Chondrocyte (in vitro differentiated cells): ENCODE measurements around the gene TCEAL4. TPM values are rescaled to one million over a fixed set of nuclear protein-coding genes. Genes with fewer than 3 reads are reported as not detected.

Experiments
- DNase-seq: peaks from one replicate; pipeline ENCODE4 v3.0.0; 2021; ENCODE audit warnings: mixed read lengths, low spot score
- H3K27ac Mint-ChIP-seq: one replicate; pipeline ENCODE4 v1.8.0; 2021; ENCODE audit warnings: mild to moderate bottlenecking, moderate library complexity, mixed read lengths; ENCODE audit not compliant: unreplicated experiment
- H3K27me3 Mint-ChIP-seq: 2 replicates; pipeline ENCODE4 v1.8.0; 2021; ENCODE audit warnings: low read depth, mixed read lengths
- H3K36me3 Mint-ChIP-seq: 2 replicates; pipeline ENCODE4 v1.8.0; 2021; ENCODE audit warnings: low read depth, mixed read lengths
- H3K4me1 Mint-ChIP-seq: 2 replicates; pipeline ENCODE4 v1.8.0; 2021; ENCODE audit warnings: low read depth, mild to moderate bottlenecking, mixed read lengths
- H3K4me3 Mint-ChIP-seq: one replicate; pipeline ENCODE4 v1.8.0; 2021; ENCODE audit warnings: mild to moderate bottlenecking, moderate library complexity, mixed read lengths; ENCODE audit not compliant: unreplicated experiment
- H3K9me3 Mint-ChIP-seq: 2 replicates; pipeline ENCODE4 v1.8.0; 2021; ENCODE audit warnings: low read depth, mixed read lengths
- CTCF ChIP-seq: fragments of 200-600 bp; sonication (generic); IDR thresholded peaks from 2 replicates; pipeline ENCODE4 v1.5.0; 2021; ENCODE audit warnings: antibody characterized with exemption, mild to moderate bottlenecking, moderate library complexity
- total RNA-seq: library from RNA; stranded (reverse); gene quantifications from 3 replicates; pipeline ENCODE4 v1.2.1, GENCODE V29; 2021

The TCEAL4 gene
- total RNA-seq, 1 donor from 2014 or later = 91.5 TPM

- H3K9me3 Mint-ChIP-seq = peaks cover 5% of the 10 kb centered on the region
- H3K4me1 Mint-ChIP-seq = peaks cover 22% of the 10 kb centered on the region
- H3K4me3 Mint-ChIP-seq = no peak overlapping the region
- no peaks in the 10 kb centered on the region for H3K36me3 Mint-ChIP-seq
- no peaks in the 10 kb centered on the region for H3K27me3 Mint-ChIP-seq
- no peak for TF ChIP-seq CTCF
- DNase-seq = no peak
- H3K27ac Mint-ChIP-seq = no peak overlapping the region
These were observed 31.4 kb downstream of the TCEAL4 start for GRCh38 chrX:103616676-103617186.

- Mint-ChIP-seq H3K4me3 (no peak overlapping the region), H3K27ac (no peak overlapping the region), H3K36me3 (no peaks in the 10 kb centered on the region), H3K4me1 (peaks cover 14% of the 10 kb centered on the region), H3K27me3 (no peaks in the 10 kb centered on the region), H3K9me3 (no peaks in the 10 kb centered on the region)
- DNase-seq = no peak
- no peak for TF ChIP-seq CTCF
These were observed 38.8 kb downstream of the TCEAL4 start for GRCh38 chrX:103624111-103624510.

GRCh38 chrX:103626855-103627254 lies 41.5 kb downstream of the TCEAL4 start:
- Mint-ChIP-seq H3K27ac (no peak overlapping the region), H3K9me3 (no peaks in the 10 kb centered on the region), H3K36me3 (peaks cover 1% of the 10 kb centered on the region), H3K4me3 (no peak overlapping the region), H3K27me3 (no peaks in the 10 kb centered on the region), H3K4me1 (peaks cover 19% of the 10 kb centered on the region)
- TF ChIP-seq CTCF = no peak
- no peak for DNase-seq

- peaks cover 1% of the 10 kb centered on the region for H3K36me3 Mint-ChIP-seq
- no peaks in the 10 kb centered on the region for H3K9me3 Mint-ChIP-seq
- TF ChIP-seq CTCF = no peak
- peak within 1 kb of the TSS; percentile 95 for H3K27ac Mint-ChIP-seq
- H3K4me3 Mint-ChIP-seq = peak within 1 kb of the TSS; percentile 84
- peaks cover 19% of the 10 kb centered on the region for H3K4me1 Mint-ChIP-seq
- no peak for DNase-seq
- H3K27me3 Mint-ChIP-seq = no peaks in the 10 kb centered on the region
These were observed 43.3 kb downstream of the TCEAL4 start, which contains the start of gene TCEAL1 for GRCh38 chrX:103628386-103629317. Gene TCEAL1, plus strand, starts transcription at chrX:103628975. Its CDS starts 942 bp downstream, at chrX:103629917.

GRCh38 chrX:103629318-103630170 lies 44.2 kb downstream of the TCEAL4 start:
- Mint-ChIP-seq H3K27ac (peak overlapping the region; percentile 95), H3K9me3 (no peaks in the 10 kb centered on the region), H3K27me3 (no peaks in the 10 kb centered on the region), H3K36me3 (peaks cover 1% of the 10 kb centered on the region), H3K4me1 (peaks cover 14% of the 10 kb centered on the region), H3K4me3 (peak overlapping the region; percentile 84)
- peak; percentile 79 for TF ChIP-seq CTCF
- DNase-seq = no peak
